Mesothelial cell of epicardium (in vitro differentiated cells): ENCODE measurements around the gene DYSF. TPM values are rescaled to one million over a fixed set of nuclear protein-coding genes. Genes with fewer than 3 reads are reported as not detected.

Source experiments
- DNase-seq, 2 experiments: peaks; one replicate each; pipeline ENCODE4 v3.0.0; 2021; ENCODE audit warnings: low spot score in 2 of 2; ENCODE audit not compliant: unreplicated experiment in 2 of 2
- H3K27ac Mint-ChIP-seq: 2 replicates; pipeline ENCODE4 v1.8.0; 2021; ENCODE audit warnings: mixed read lengths
- H3K27me3 Mint-ChIP-seq: 2 replicates; pipeline ENCODE4 v1.8.0; 2021; ENCODE audit warnings: low read depth, mixed read lengths
- H3K36me3 Mint-ChIP-seq: 2 replicates; pipeline ENCODE4 v1.8.0; 2021; ENCODE audit warnings: mixed read lengths
- H3K4me1 Mint-ChIP-seq: 2 replicates; pipeline ENCODE4 v1.8.0; 2021; ENCODE audit warnings: mixed read lengths
- H3K4me3 Mint-ChIP-seq: 2 replicates; pipeline ENCODE4 v1.8.0; 2021; ENCODE audit warnings: mild to moderate bottlenecking, moderate library complexity, mixed read lengths
- H3K9me3 Mint-ChIP-seq: 2 replicates; pipeline ENCODE4 v1.8.0; 2021; ENCODE audit warnings: mixed read lengths
- CTCF ChIP-seq: fragments of 200-600 bp; sonication (generic); IDR thresholded peaks from one replicate; pipeline ENCODE4 v1.5.0; 2021; ENCODE audit warnings: antibody characterized with exemption; ENCODE audit not compliant: unreplicated experiment
- total RNA-seq: library from RNA; stranded (reverse); gene quantifications from 3 replicates; pipeline ENCODE4 v1.2.1, GENCODE V29; 2021

DYSF gene
- total RNA-seq, 1 donor from 2014 or later: 0.96 TPM

- DNase-seq: no peak
- no peak overlapping the region for H3K27ac Mint-ChIP-seq
- H3K36me3 Mint-ChIP-seq: no peaks in the 10 kb centered on the region
- no peaks in the 10 kb centered on the region for H3K9me3 Mint-ChIP-seq
- H3K4me3 Mint-ChIP-seq: no peak overlapping the region
- H3K27me3 Mint-ChIP-seq: no peaks in the 10 kb centered on the region
- no peak for TF ChIP-seq CTCF
- H3K4me1 Mint-ChIP-seq: peaks cover 47% of the 10 kb centered on the region
These were observed 247.5 kb downstream of the DYSF start for GRCh38 chr2:71700658-71701397.

- no peaks in the 10 kb centered on the region for H3K27me3 Mint-ChIP-seq
- no peak for DNase-seq
- no peak overlapping the region for H3K27ac Mint-ChIP-seq
- H3K36me3 Mint-ChIP-seq: no peaks in the 10 kb centered on the region
- peaks cover 40% of the 10 kb centered on the region for H3K4me1 Mint-ChIP-seq
- no peaks in the 10 kb centered on the region for H3K9me3 Mint-ChIP-seq
- TF ChIP-seq CTCF: no peak
- no peak overlapping the region for H3K4me3 Mint-ChIP-seq
These were observed 249.0 kb downstream of the DYSF start for GRCh38 chr2:71702071-71702970.

GRCh38 chr2:71702971-71703898, 249.9 kb downstream of the DYSF start:
- Mint-ChIP-seq H3K9me3 (no peaks in the 10 kb centered on the region), H3K27ac (no peak overlapping the region)

DNA sequence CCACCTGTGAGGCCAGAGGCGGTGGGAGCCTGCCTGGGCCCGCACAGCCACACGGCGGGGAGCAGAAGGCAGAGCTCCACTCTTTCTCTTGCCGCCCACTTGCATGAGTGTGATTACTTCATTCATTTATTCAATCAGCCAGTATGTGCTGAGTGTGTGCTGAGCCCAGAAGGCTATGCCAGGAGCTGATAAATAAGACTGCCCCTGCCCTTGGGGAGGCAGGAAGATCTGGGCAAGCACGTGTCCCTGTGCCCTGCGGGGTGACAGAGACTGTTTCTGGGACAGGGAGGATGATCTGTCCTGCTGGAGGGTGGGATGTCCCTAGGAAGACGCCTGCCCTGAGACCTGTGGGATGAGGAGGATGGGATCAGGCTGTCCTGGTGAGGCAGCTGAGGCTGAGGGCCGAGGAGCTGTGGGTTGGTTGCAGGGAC, 250.8 kb downstream of the DYSF start:
- no peak for TF ChIP-seq CTCF
- no peak for DNase-seq
- H3K4me3 Mint-ChIP-seq: no peak overlapping the region
- no peaks in the 10 kb centered on the region for H3K27me3 Mint-ChIP-seq
- peaks cover 39% of the 10 kb centered on the region for H3K4me1 Mint-ChIP-seq
- H3K27ac Mint-ChIP-seq: no peak overlapping the region
- no peaks in the 10 kb centered on the region for H3K36me3 Mint-ChIP-seq
- no peaks in the 10 kb centered on the region for H3K9me3 Mint-ChIP-seq

More at GRCh38 chr2:71702971-71703898, 249.9 kb downstream of the DYSF start:
- no peak for DNase-seq
- Mint-ChIP-seq H3K36me3 (no peaks in the 10 kb centered on the region), H3K27me3 (no peaks in the 10 kb centered on the region), H3K4me1 (peaks cover 40% of the 10 kb centered on the region), H3K4me3 (no peak overlapping the region)
- no peak for TF ChIP-seq CTCF

GRCh38 chr2:71704688-71705087, 251.3 kb downstream of the DYSF start:
- Mint-ChIP-seq H3K36me3 (no peaks in the 10 kb centered on the region), H3K27ac (peak overlapping the region; percentile 64), H3K9me3 (no peaks in the 10 kb centered on the region), H3K4me1 (peaks cover 35% of the 10 kb centered on the region), H3K4me3 (no peak overlapping the region), H3K27me3 (no peaks in the 10 kb centered on the region)
- DNase-seq: no peak
- no peak for TF ChIP-seq CTCF
